Rectal smooth muscle tissue (tissue), 1 donor: Measurements from ENCODE around the gene EPS15.
"Not testable (repeated sequence)": the region's sequence is repeated elsewhere in the genome, so short reads cannot be mapped to it uniquely, and the experiment has no call there.

Source experiments
- H3K27ac ChIP-seq: one replicate; pipeline ENCODE4 v1.7.0; 2013; ENCODE audit warnings: low read depth, low read length, inconsistent platforms
- H3K27me3 ChIP-seq: one replicate; pipeline ENCODE4 v1.7.0; 2013; ENCODE audit warnings: low read length; ENCODE audit not compliant: control insufficient read depth, insufficient read depth
- H3K36me3 ChIP-seq: one replicate; pipeline ENCODE4 v1.7.0; 2013; ENCODE audit warnings: low read length; ENCODE audit not compliant: control insufficient read depth, insufficient read depth
- H3K4me1 ChIP-seq: one replicate; pipeline ENCODE4 v1.7.0; 2013; ENCODE audit warnings: low read length; ENCODE audit not compliant: control insufficient read depth, insufficient read depth
- H3K4me3 ChIP-seq: one replicate; pipeline ENCODE4 v1.7.0; 2013; ENCODE audit warnings: low read length
- H3K9ac ChIP-seq: one replicate; pipeline ENCODE4 v1.7.0; 2013; ENCODE audit warnings: low read length

EPS15 gene

GRCh38 chr1:51501218-51501630, 17.8 kb downstream of the EPS15 start:
- H3K36me3 ChIP-seq, H3K4me1 ChIP-seq, H3K9ac ChIP-seq, H3K27me3 ChIP-seq, H3K27ac ChIP-seq, H3K4me3 ChIP-seq: not testable (repeated sequence)

GRCh38 chr1:51499694-51500093, 19.4 kb downstream of the EPS15 start:
- Histone ChIP-seq H3K4me1 (peaks cover 4% of the 10 kb centered on the region), H3K4me3 (no peak overlapping the region), H3K36me3 (no peaks in the 10 kb centered on the region), H3K27me3 (no peaks in the 10 kb centered on the region), H3K27ac (no peak overlapping the region), H3K9ac (no peak overlapping the region)

GRCh38 chr1:51498924-51499323, 20.1 kb downstream of the EPS15 start:
- no peak overlapping the region for H3K9ac ChIP-seq
- H3K27ac ChIP-seq: no peak overlapping the region
- no peaks in the 10 kb centered on the region for H3K36me3 ChIP-seq
- no peak overlapping the region for H3K4me3 ChIP-seq
- H3K27me3 ChIP-seq: no peaks in the 10 kb centered on the region
- peaks cover 8% of the 10 kb centered on the region for H3K4me1 ChIP-seq

GRCh38 chr1:51497340-51497739, 21.7 kb downstream of the EPS15 start:
- H3K4me1 ChIP-seq: peaks cover 8% of the 10 kb centered on the region
- H3K4me3 ChIP-seq: no peak overlapping the region
- no peak overlapping the region for H3K9ac ChIP-seq
- H3K27ac ChIP-seq: no peak overlapping the region
- H3K27me3 ChIP-seq: no peaks in the 10 kb centered on the region
- H3K36me3 ChIP-seq: no peaks in the 10 kb centered on the region

GRCh38 chr1:51494138-51494830, 24.8 kb downstream of the EPS15 start:
- H3K27me3 ChIP-seq: no peaks in the 10 kb centered on the region
- peak overlapping the region; percentile 12 for H3K27ac ChIP-seq
- H3K36me3 ChIP-seq: no peaks in the 10 kb centered on the region
- H3K9ac ChIP-seq: no peak overlapping the region
- no peak overlapping the region for H3K4me3 ChIP-seq
- peaks cover 13% of the 10 kb centered on the region for H3K4me1 ChIP-seq

GRCh38 chr1:51491166-51491981, 27.7 kb downstream of the EPS15 start:
- Histone ChIP-seq H3K27ac (no peak overlapping the region), H3K4me3 (no peak overlapping the region), H3K4me1 (peaks cover 16% of the 10 kb centered on the region), H3K27me3 (no peaks in the 10 kb centered on the region), H3K36me3 (no peaks in the 10 kb centered on the region), H3K9ac (no peak overlapping the region)

- H3K9ac ChIP-seq: no peak overlapping the region
- H3K27me3 ChIP-seq: no peaks in the 10 kb centered on the region
- no peak overlapping the region for H3K4me3 ChIP-seq
- H3K4me1 ChIP-seq: peaks cover 11% of the 10 kb centered on the region
- no peak overlapping the region for H3K27ac ChIP-seq
- no peaks in the 10 kb centered on the region for H3K36me3 ChIP-seq
These were observed 29.6 kb downstream of the EPS15 start for GRCh38 chr1:51489472-51489871.

- H3K9ac ChIP-seq: no peak overlapping the region
- no peak overlapping the region for H3K27ac ChIP-seq
- no peak overlapping the region for H3K4me3 ChIP-seq
- peaks cover 8% of the 10 kb centered on the region for H3K4me1 ChIP-seq
- no peaks in the 10 kb centered on the region for H3K27me3 ChIP-seq
- no peaks in the 10 kb centered on the region for H3K36me3 ChIP-seq
These were observed 30.6 kb downstream of the EPS15 start for GRCh38 chr1:51488372-51489050.

- Histone ChIP-seq H3K27me3 (no peaks in the 10 kb centered on the region), H3K36me3 (no peaks in the 10 kb centered on the region), H3K9ac (no peak overlapping the region), H3K27ac (no peak overlapping the region), H3K4me1 (peaks cover 8% of the 10 kb centered on the region), H3K4me3 (no peak overlapping the region)
These were observed 31.4 kb downstream of the EPS15 start for GRCh38 chr1:51487628-51488027.

- no peak overlapping the region for H3K4me3 ChIP-seq
- H3K36me3 ChIP-seq: no peaks in the 10 kb centered on the region
- H3K27me3 ChIP-seq: no peaks in the 10 kb centered on the region
- H3K4me1 ChIP-seq: peaks cover 9% of the 10 kb centered on the region
- no peak overlapping the region for H3K9ac ChIP-seq
- H3K27ac ChIP-seq: no peak overlapping the region
These were observed 34.5 kb downstream of the EPS15 start for GRCh38 chr1:51484591-51484990.

- Histone ChIP-seq H3K4me1 (peaks cover 7% of the 10 kb centered on the region), H3K36me3 (no peaks in the 10 kb centered on the region), H3K27me3 (no peaks in the 10 kb centered on the region), H3K27ac (no peak overlapping the region), H3K4me3 (no peak overlapping the region), H3K9ac (no peak overlapping the region)
These were observed 36.2 kb downstream of the EPS15 start for GRCh38 chr1:51482881-51483280.

- not testable (repeated sequence) for H3K27me3 ChIP-seq, H3K27ac ChIP-seq, H3K36me3 ChIP-seq, H3K4me3 ChIP-seq, H3K9ac ChIP-seq
- peaks cover 18% of the 10 kb centered on the region for H3K4me1 ChIP-seq
These were observed 44.0 kb downstream of the EPS15 start for GRCh38 chr1:51474832-51475620.
